HepG2 (cell line): ENCODE data around the gene ALG8. TPM values are rescaled to one million over a fixed set of nuclear protein-coding genes. Genes with fewer than 3 reads are reported as not detected.

Experiments
- ARID5B ChIP-seq: IDR thresholded peaks from 2 replicates; pipeline ENCODE4 v1.4.0; 2020; ENCODE audit warnings: mild to moderate bottlenecking, missing genetic modification reagents
- FUBP1 ChIP-seq: sonication (generic); formaldehyde crosslinking; IDR thresholded peaks from 2 replicates; pipeline ENCODE4 v1.5.1; 2020; ENCODE audit warnings: missing genetic modification reagents, mild to moderate bottlenecking, borderline replicate concordance
- GPBP1L1 ChIP-seq: sonication (generic); formaldehyde crosslinking; IDR thresholded peaks from 2 replicates; pipeline ENCODE4 v1.5.0; 2020; ENCODE audit warnings: mild to moderate bottlenecking, missing genetic modification reagents
- GRHL1 ChIP-seq: sonication (generic); formaldehyde crosslinking; conservative IDR thresholded peaks from 2 replicates; pipeline ENCODE4 v1.8.0; 2022; ENCODE audit warnings: missing genetic modification reagents
- HNRNPLL ChIP-seq: fragments of 200-400 bp; formaldehyde crosslinking; IDR thresholded peaks from 2 replicates; pipeline ENCODE4 v1.6.1; 2017; ENCODE audit warnings: mild to moderate bottlenecking, low read depth, low read length; ENCODE audit not compliant: poor library complexity, severe bottlenecking
- ISX ChIP-seq: sonication (generic); formaldehyde crosslinking; conservative IDR thresholded peaks from 2 replicates; pipeline ENCODE4 v1.5.0; 2020; ENCODE audit warnings: missing genetic modification reagents
- KDM4B ChIP-seq: sonication (generic); formaldehyde crosslinking; IDR thresholded peaks from 2 replicates; pipeline ENCODE4 v1.4.0; 2020; ENCODE audit warnings: missing genetic modification reagents
- MLLT10 ChIP-seq: sonication (generic); formaldehyde crosslinking; IDR thresholded peaks from 2 replicates; pipeline ENCODE4 v1.4.0; 2020; ENCODE audit warnings: missing genetic modification reagents
- NR2F1 ChIP-seq, 2 experiments: fragments of 450-650 bp in 1 of 2; formaldehyde crosslinking in 1 of 2; IDR thresholded peaks; 2 replicates each; pipeline versions ENCODE4 v1.5.0 to v1.6.1; 2016 to 2020; ENCODE audit warnings: mild to moderate bottlenecking in 1 of 2, missing compliant biosample characterization in 1 of 2, missing genetic modification reagents in 1 of 2, moderate library complexity in 1 of 2
- RAD51 ChIP-seq: fragments of 450-650 bp; IDR thresholded peaks from 2 replicates; pipeline ENCODE4 v1.6.1; 2016; ENCODE audit warnings: borderline replicate concordance
- RNF2 ChIP-seq: fragments of 450-650 bp; conservative IDR thresholded peaks from 2 replicates; pipeline ENCODE4 v1.6.1; 2016; ENCODE audit warnings: low read depth
- ZBTB14 ChIP-seq: sonication (generic); formaldehyde crosslinking; IDR thresholded peaks from 2 replicates; pipeline ENCODE4 v1.4.0; 2020; ENCODE audit warnings: missing genetic modification reagents
- ZBTB34 ChIP-seq: sonication (generic); formaldehyde crosslinking; IDR thresholded peaks from 2 replicates; pipeline ENCODE4 v1.8.0; 2022; ENCODE audit warnings: mild to moderate bottlenecking, missing genetic modification reagents
- ZFP62 ChIP-seq: sonication (generic); formaldehyde crosslinking; IDR thresholded peaks from 2 replicates; pipeline ENCODE4 v1.4.0; 2020; ENCODE audit warnings: missing genetic modification reagents
- ZFP90 ChIP-seq: sonication (generic); formaldehyde crosslinking; IDR thresholded peaks from 2 replicates; pipeline ENCODE4 v1.8.0; 2022; ENCODE audit warnings: missing genetic modification reagents, mild to moderate bottlenecking, inconsistent platforms, borderline replicate concordance
- ZNF24 ChIP-seq: fragments of 450-650 bp; IDR thresholded peaks from 2 replicates; pipeline ENCODE4 v1.6.1; 2017; ENCODE audit warnings: antibody characterized with exemption, mild to moderate bottlenecking
- polyA plus RNA-seq, 8 experiments: library from polyadenylated mRNA; depleted of rRNA in 3 of 8; stranded (reverse) in 7 of 8; unstranded in 1 of 8; fragments of >200 nt; fragmentation: Illumina TruSeq in 4 of 8; extraction: Trizol in 4 of 8; gene quantifications; 2 replicates each; pipeline versions ENCODE4 v1.2.1 to v1.2.3, GENCODE V29; 2011 to 2016; ENCODE audit warnings: low read depth in 4 of 8, missing spikeins in 1 of 8, mixed read lengths in 1 of 8; ENCODE audit not compliant: insufficient read depth in 1 of 8
- total RNA-seq, 5 experiments: library from RNA; depleted of rRNA; stranded (reverse); fragments of >200 nt; fragmentation: Illumina TruSeq; extraction: Trizol; gene quantifications; 2 replicates each; pipeline ENCODE4 v1.2.3, GENCODE V29; 2016; ENCODE audit warnings: low read depth in 1 of 5

Gene ALG8
- total and polyA plus RNA-seq, 2 of the 13 experiments (the other 11 are each of a cell fraction or from before 2014, with no cell fraction given) = 75.8 to 88.0 TPM

GRCh38 chr11:78079232-78080083, 60.0 kb downstream of the ALG8 start, which contains the start of gene NDUFC2 (continued):
- TF ChIP-seq ZFP62 (no peak), NR2F1 (CRISPR knock-in tag; IDR thresholded peaks at IDR 0.05) (no peak; a peak in 1 of 4 replicates), ZBTB34 (CRISPR knock-in tag) (no peak), FUBP1 (CRISPR knock-in tag) (no peak), ZFP90 (peak; percentile 92; the same call in 1 of the 2 replicates), GRHL1 (no peak), KDM4B (CRISPR knock-in tag) (peak; percentile 98), RNF2 (peak; percentile 69; the same call in 1 of the 2 replicates), HNRNPLL (peak; percentile 87), ARID5B (CRISPR knock-in tag) (peak; percentile 86), ZNF24 (0 out of 2 replicates have a peak, but pooled peaks have one; percentile 49), ZBTB14 (peak; percentile 88), MLLT10 (CRISPR knock-in tag) (no peak), ISX (peak; percentile 78; the same call in 1 of the 2 replicates), RAD51 (no peak), GPBP1L1 (CRISPR knock-in tag) (no peak)
